ENCODE results near the gene EVA1A.

GRCh38 chr2:75516378-75517360 lies 44.1 kb downstream of the EVA1A start:
- TF ChIP-seq EZH2 (IDR thresholded peaks at IDR 0.05; ENCODE audit: insufficient read depth, low read length) (no peak), CTCF (IDR thresholded peaks at IDR 0.05; ENCODE audit: insufficient read depth, low read depth, low read length) (no peak)
